HL-60 (cell line): ENCODE measurements around the gene TINAGL1.
"Not testable (repeated sequence)": the region's sequence is repeated elsewhere in the genome, so short reads cannot be mapped to it uniquely, and the experiment has no call there.

Source experiments
- DNase-seq, 2 experiments: peaks; one replicate each; pipeline ENCODE4 v3.0.0-alpha.2; 2010 to 2020; ENCODE audit warnings: low read depth in 1 of 2, low spot score in 1 of 2
- H3K27ac ChIP-seq: fragments of 250-450 bp; sonication (Bioruptor Pico); replicated peaks from 2 replicates; pipeline ENCODE4 v1.5.1; 2020; ENCODE audit warnings: mild to moderate bottlenecking, moderate library complexity
- H3K27me3 ChIP-seq: fragments of 250-450 bp; sonication (Bioruptor Pico); 2 replicates; pipeline ENCODE4 v1.5.1; 2021; ENCODE audit warnings: mild to moderate bottlenecking, moderate library complexity; ENCODE audit not compliant: insufficient read depth, poor library complexity, severe bottlenecking
- H3K4me3 ChIP-seq: replicated peaks from 2 replicates; pipeline ENCODE4 v1.5.1; 2011; ENCODE audit warnings: mild to moderate bottlenecking, control low read depth, low read length; ENCODE audit not compliant: insufficient read depth
- GABPA ChIP-seq: IDR thresholded peaks from 2 replicates; pipeline ENCODE4 v1.6.1; 2012; ENCODE audit warnings: low read depth
- POLR2AphosphoS5 ChIP-seq: IDR thresholded peaks from 2 replicates; pipeline ENCODE4 v1.6.1; 2012; ENCODE audit warnings: low read depth
- REST ChIP-seq: IDR thresholded peaks from 2 replicates; pipeline ENCODE4 v1.6.1; 2012; ENCODE audit warnings: low read depth; ENCODE audit not compliant: insufficient replicate concordance
- SPI1 ChIP-seq: IDR thresholded peaks from 2 replicates; pipeline ENCODE4 v1.6.1; 2012; ENCODE audit warnings: low read depth, mild to moderate bottlenecking, borderline replicate concordance
- TF ChIP-seq, protein P1 (sequence below): IDR thresholded peaks from one replicate; pipeline ENCODE4 v1.5.1; 2011; ENCODE audit warnings: low read length, control low read depth, inconsistent platforms; ENCODE audit not compliant: insufficient read depth

Gene TINAGL1

GRCh38 chr1:31584869-31585735 lies 8.8 kb downstream of the TINAGL1 start:
- TF ChIP-seq, protein P1, sequence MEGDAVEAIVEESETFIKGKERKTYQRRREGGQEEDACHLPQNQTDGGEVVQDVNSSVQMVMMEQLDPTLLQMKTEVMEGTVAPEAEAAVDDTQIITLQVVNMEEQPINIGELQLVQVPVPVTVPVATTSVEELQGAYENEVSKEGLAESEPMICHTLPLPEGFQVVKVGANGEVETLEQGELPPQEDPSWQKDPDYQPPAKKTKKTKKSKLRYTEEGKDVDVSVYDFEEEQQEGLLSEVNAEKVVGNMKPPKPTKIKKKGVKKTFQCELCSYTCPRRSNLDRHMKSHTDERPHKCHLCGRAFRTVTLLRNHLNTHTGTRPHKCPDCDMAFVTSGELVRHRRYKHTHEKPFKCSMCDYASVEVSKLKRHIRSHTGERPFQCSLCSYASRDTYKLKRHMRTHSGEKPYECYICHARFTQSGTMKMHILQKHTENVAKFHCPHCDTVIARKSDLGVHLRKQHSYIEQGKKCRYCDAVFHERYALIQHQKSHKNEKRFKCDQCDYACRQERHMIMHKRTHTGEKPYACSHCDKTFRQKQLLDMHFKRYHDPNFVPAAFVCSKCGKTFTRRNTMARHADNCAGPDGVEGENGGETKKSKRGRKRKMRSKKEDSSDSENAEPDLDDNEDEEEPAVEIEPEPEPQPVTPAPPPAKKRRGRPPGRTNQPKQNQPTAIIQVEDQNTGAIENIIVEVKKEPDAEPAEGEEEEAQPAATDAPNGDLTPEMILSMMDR, result no peak
- H3K27ac ChIP-seq, result no peak overlapping the region
- DNase-seq, result no peak
- H3K27me3 ChIP-seq, result no peaks in the 10 kb centered on the region
- no peak overlapping the region for H3K4me3 ChIP-seq

- Histone ChIP-seq H3K27ac (no peak overlapping the region), H3K27me3 (no peaks in the 10 kb centered on the region), H3K4me3 (no peak overlapping the region)
- no peak for DNase-seq
- no peak for TF ChIP-seq REST
- TF ChIP-seq SPI1, result no peak
- TF ChIP-seq, protein P1, result no peak
Measured at GRCh38 chr1:31585736-31586365, 9.5 kb downstream of the TINAGL1 start.

GRCh38 chr1:31586376-31587327 lies 10.3 kb downstream of the TINAGL1 start:
- TF ChIP-seq, protein P1, result no peak
- TF ChIP-seq SPI1 (no peak), GABPA (no peak), POLR2AphosphoS5 (no peak), REST (no peak)
- H3K4me3 ChIP-seq, result no peak overlapping the region
- H3K27ac ChIP-seq, result no peak overlapping the region

GRCh38 chr1:31587328-31587699 lies 11.0 kb downstream of the TINAGL1 start:
- DNase-seq, result not testable (repeated sequence)

More at GRCh38 chr1:31586376-31587327, 10.3 kb downstream of the TINAGL1 start:
- H3K27me3 ChIP-seq, result no peaks in the 10 kb centered on the region
- no peak for DNase-seq

More at GRCh38 chr1:31587328-31587699, 11.0 kb downstream of the TINAGL1 start:
- not testable (repeated sequence) for H3K27me3 ChIP-seq, H3K4me3 ChIP-seq, H3K27ac ChIP-seq
